Stimulated activated CD4-positive, alpha-beta T cell treated with anti-CD3 and anti-CD28 coated beads, Interleukin-4, amount 100 ng/mL, for 4 hours (primary cell): ENCODE measurements around the gene COL15A1.

Experiments used
- DNase-seq, 2 experiments: peaks; one replicate each; pipeline ENCODE4 v3.0.0-alpha.2; 2020

Gene COL15A1

GRCh38 chr9:98950262-98950661 lies 6.6 kb downstream of the COL15A1 start:
- DNase-seq: no peak

- no peak for DNase-seq
Observed at GRCh38 chr9:98951967-98952366, 8.3 kb downstream of the COL15A1 start.

- DNase-seq: no peak
Observed at GRCh38 chr9:98953581-98954243, 10.0 kb downstream of the COL15A1 start.

DNA sequence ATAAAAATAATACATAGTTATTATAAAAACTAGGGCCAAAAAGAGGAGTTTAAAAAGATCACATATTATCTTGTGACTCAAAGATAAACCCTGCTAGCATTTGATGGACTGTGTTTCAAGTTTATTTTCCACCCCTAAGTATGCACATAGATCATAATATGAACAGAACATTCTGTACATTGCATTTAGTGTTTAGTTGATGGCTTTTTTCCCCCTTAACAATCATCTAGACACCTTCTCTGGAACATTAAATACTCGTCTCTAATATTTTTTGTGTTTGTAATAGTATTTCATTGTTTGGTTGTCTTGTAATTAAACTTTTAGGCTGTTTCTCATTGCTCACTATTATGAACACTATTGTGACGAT lies 10.5 kb downstream of the COL15A1 start:
- no peak for DNase-seq

- DNase-seq: no peak
Observed at GRCh38 chr9:98955259-98955658, 11.6 kb downstream of the COL15A1 start.

GRCh38 chr9:98957826-98958225 lies 14.1 kb downstream of the COL15A1 start:
- no peak for DNase-seq

- no peak for DNase-seq
Observed at GRCh38 chr9:98958271-98958984, 14.7 kb downstream of the COL15A1 start.

DNA sequence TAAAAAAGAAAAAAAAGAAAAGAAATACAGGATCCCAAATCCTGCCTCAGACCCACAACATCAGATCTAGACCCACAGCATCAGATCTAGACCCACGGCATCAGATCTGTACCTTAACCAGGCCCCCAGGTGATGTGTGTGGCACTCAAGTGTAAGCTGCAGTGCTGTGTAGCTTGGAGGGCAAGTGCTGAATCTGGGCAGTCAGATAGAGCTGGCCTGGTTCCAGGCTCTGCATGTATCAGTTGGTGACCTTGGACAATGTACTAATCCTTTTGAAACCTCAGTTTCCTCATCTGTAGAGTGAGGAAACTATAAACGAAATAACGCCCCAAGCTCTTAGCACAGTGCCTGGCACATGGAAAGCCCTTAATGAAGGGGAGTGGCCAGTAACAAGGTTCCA lies 16.7 kb downstream of the COL15A1 start:
- DNase-seq: no peak

GRCh38 chr9:98961513-98962180 lies 17.9 kb downstream of the COL15A1 start:
- no peak for DNase-seq

GRCh38 chr9:98962181-98962560 lies 18.5 kb downstream of the COL15A1 start:
- DNase-seq: no peak

DNA sequence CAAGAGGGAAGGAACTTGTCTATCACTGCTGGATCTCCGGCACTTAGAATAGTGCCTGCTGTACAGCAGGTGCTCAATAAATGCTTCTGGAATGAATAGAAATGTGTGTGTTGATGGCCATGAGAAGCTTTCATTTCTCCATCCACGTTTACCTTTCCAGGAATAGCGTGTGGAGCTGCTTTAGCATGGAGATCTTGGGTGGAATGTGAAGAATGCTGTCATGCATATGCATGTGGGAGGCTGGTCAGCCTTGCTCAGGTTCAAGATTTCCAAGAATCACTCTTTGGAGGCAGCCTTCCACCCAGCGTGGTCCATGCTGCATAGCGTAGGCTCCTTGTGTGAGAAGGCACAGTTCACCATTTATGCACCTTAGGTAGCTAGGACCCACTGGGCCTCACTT lies 19.2 kb downstream of the COL15A1 start:
- DNase-seq: no peak

DNA sequence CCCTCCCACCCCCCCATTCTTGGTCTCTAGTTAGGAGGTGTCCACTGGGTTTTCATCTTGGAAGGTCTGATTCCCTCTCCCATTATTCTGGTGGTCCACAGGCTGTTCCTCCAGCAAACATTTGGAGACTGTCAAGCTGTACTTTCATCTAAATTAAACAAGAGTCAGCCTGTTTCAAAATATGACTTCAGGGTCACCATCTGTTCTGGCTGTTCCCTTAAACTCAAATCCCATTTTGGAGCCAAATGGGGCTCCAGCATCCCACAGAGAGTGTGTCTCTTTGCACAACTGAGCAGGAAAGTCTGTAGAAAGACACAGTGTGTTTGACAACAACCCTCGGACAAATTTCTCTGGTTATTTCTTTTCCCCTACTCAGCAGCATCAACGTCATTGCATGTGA lies 20.5 kb downstream of the COL15A1 start:
- no peak for DNase-seq

DNA sequence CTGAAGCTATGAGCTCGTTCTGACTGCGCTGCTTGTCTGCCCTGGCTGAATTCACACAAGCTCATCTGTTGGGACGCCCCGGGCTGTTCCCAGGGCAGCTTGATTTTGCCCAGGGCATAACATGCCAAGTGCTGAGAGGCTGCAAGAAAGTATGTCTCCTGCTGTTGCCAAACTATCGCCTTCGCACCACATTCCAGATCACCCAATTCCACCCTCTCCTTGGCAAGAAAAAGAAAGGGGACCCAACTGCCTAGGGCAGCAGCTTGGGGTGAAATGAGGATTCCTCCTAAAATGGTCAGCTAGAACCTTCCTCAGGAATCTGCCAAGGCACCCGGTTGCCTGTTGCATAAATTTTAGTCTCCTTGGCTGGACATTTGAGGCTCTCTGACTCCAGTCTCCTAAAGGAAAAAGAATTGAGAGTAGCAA lies 21.2 kb downstream of the COL15A1 start:
- DNase-seq: no peak

- DNase-seq: no peak
Observed at GRCh38 chr9:98966676-98967075, 23.0 kb downstream of the COL15A1 start.

DNA sequence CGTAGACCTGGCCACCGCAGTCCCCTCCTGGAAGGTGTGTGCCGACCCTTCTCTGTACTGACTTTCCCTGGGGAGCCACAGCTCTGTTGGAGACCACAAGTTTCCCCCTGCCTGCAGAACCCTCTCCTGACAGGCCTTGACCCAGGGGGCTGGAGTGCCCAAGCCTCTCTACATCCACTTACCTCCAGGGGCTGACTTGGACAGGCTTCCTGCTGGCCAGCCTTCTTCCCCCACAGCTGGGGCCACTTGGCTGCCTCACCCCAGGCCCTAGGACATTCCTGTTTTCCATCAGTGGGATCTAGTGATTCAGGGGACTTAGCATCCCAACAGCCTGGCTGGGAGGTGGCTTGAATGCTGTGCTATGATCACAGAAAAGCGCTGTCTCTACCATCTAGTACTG lies 23.6 kb downstream of the COL15A1 start:
- no peak for DNase-seq

DNA sequence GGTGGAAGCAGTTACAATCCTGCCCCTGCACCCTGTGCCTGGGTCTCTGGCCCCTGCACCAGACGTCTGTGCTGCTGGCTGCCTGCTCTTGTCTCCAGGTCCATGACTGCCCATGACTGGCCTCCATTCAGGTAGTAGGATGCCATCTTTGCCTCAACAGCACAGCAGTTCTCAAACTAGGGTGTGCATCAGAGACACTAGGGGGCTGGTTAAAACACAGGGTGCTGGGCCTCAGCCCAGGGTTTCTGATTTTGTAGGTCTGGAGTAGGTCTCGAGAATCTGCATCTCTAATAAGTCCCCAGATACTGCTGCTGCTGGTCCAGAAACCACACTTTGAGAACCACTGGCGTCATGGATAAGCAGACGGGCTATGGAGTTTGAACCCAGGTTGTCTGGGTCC lies 24.0 kb downstream of the COL15A1 start:
- DNase-seq: no peak

GRCh38 chr9:98968601-98969337 lies 25.1 kb downstream of the COL15A1 start:
- no peak for DNase-seq

DNA sequence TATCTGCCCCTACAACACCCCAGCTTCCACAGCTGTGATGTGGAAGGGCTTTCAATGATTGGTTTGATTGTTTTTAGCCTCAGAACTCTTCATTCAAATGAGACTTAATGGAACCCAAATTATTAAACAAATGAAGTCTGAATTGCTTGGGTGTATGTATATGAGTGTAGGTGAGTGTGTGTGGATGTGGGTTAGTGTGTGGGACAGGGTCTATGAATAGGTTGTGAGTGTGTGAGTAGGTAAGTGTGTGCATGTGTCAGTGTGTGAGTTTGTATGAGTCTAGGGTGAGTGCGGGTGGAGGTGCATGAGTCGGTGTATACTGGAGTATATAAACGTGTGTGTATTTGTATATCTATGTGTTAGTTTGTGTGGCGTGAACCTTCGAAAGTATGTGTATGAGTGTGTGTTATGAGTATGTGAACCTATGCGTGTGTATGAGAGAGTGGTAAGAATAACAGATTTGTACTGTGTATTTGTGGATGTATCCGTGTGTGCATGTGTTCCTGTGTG lies 26.9 kb downstream of the COL15A1 start:
- DNase-seq: no peak

DNA sequence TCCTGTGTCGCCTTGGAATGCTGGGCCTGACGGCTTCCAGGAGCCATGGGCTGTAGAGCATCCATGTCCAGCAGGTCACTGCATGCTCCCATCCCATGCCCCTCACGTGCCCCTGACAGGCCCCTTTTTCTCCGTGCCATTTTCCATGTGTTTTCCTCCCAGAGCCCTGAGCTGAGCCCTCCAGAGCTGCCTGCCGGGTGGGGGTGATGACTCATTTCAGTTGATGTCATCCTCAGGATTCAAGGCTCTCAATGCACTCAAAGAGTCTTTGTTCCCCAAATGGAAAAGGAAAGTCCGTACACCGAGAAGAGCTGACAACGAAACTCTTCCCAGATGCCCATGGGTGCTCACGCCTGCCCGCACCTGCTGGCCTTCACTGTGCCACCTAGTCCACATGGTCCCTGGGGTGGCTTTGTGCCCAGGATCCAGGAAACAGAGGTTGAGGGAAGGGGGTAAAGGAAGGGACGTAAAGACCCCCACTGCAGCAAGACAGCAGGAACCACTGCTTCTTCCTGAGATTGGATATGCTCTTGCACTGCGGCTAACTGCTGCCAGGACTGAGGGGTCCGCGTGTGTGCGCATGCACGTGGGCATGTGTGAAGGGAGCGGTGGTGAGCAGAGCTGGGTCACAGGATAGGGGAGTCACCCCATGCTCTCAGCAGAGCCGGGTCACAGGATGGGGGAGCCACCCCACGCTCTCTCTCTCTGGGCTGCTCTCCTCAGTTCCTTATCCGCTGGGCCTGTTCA lies 27.6 kb downstream of the COL15A1 start:
- no peak for DNase-seq

DNA sequence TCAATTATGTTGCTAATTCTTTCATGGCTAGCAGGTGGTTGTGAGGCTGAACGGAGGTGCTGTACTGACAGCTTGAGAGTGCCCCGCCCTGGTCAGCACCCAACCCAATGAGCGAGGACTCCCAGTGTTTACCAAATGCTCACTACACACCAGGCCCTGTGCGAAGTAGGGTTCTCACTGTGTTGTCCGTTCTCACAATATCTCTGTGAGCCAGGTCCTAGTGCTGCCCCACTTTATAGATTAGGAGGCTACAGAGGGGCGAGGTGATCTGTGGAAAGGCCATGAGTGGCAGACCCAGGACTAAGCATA lies 28.2 kb downstream of the COL15A1 start:
- no peak for DNase-seq

- DNase-seq: no peak
Observed at GRCh38 chr9:98972716-98973115, 29.0 kb downstream of the COL15A1 start.

GRCh38 chr9:98973171-98973570 lies 29.5 kb downstream of the COL15A1 start:
- no peak for DNase-seq

GRCh38 chr9:98973576-98973975 lies 29.9 kb downstream of the COL15A1 start:
- DNase-seq: no peak
